ENCODE data around the gene LDLRAD3.

GRCh38 chr11:36132940-36133339 lies 189.1 kb downstream of the LDLRAD3 start:
- TF ChIP-seq GATA2 (IDR thresholded peaks at IDR 0.05; ENCODE audit: low read depth, low read length): no peak
- no peak for TF ChIP-seq GATA3 (IDR thresholded peaks at IDR 0.05; ENCODE audit: low read depth, low read length)

Measured in SH-SY5Y (cell line).